CD4-positive, alpha-beta T cell treated with Interleukin-6 for 4 hours (primary cell): ENCODE measurements around the gene MDM4.
"Not testable (repeated sequence)": the region's sequence is repeated elsewhere in the genome, so short reads cannot be mapped to it uniquely, and the experiment has no call there.

Experiments
- DNase-seq: peaks from one replicate; pipeline ENCODE4 v3.0.0-alpha.2; 2020; ENCODE audit warnings: mixed read lengths

MDM4 gene

GRCh38 chr1:204520834-204521709 is 4.9 kb downstream of the MDM4 start:
- peak; percentile 74 for DNase-seq

- not testable (repeated sequence) for DNase-seq
These were observed 5.8 kb downstream of the MDM4 start for GRCh38 chr1:204521941-204522521.

- DNase-seq = peak; percentile 50
These were observed 7.5 kb downstream of the MDM4 start for GRCh38 chr1:204523605-204524215.

GRCh38 chr1:204524986-204525385 is 8.8 kb downstream of the MDM4 start:
- DNase-seq = no peak

GRCh38 chr1:204528241-204528640 is 12.0 kb downstream of the MDM4 start:
- no peak for DNase-seq

- no peak for DNase-seq
These were observed 12.5 kb downstream of the MDM4 start for GRCh38 chr1:204528677-204529076.

- DNase-seq = no peak
These were observed 13.2 kb downstream of the MDM4 start for GRCh38 chr1:204529371-204529895.

- DNase-seq = no peak
These were observed 14.7 kb downstream of the MDM4 start for GRCh38 chr1:204530932-204531331.

GRCh38 chr1:204532832-204533231 is 16.6 kb downstream of the MDM4 start:
- no peak for DNase-seq

- no peak for DNase-seq
These were observed 25.4 kb downstream of the MDM4 start for GRCh38 chr1:204541626-204542025.

- DNase-seq = peak; percentile 26
These were observed 28.1 kb downstream of the MDM4 start for GRCh38 chr1:204544321-204544720.

GRCh38 chr1:204545202-204545601 is 29.0 kb downstream of the MDM4 start:
- no peak for DNase-seq

GRCh38 chr1:204545881-204546280 is 29.7 kb downstream of the MDM4 start:
- DNase-seq = no peak

GRCh38 chr1:204548265-204548664 is 32.1 kb downstream of the MDM4 start:
- no peak for DNase-seq

- DNase-seq = no peak
These were observed 33.1 kb downstream of the MDM4 start for GRCh38 chr1:204549313-204549712.

GRCh38 chr1:204550926-204551325 is 34.7 kb downstream of the MDM4 start:
- DNase-seq = no peak

GRCh38 chr1:204556458-204557052 is 40.3 kb downstream of the MDM4 start:
- peak; percentile 23 for DNase-seq

GRCh38 chr1:204558467-204558866 is 42.3 kb downstream of the MDM4 start:
- DNase-seq = no peak

GRCh38 chr1:204560002-204560401 is 43.8 kb downstream of the MDM4 start:
- DNase-seq = not testable (repeated sequence)

GRCh38 chr1:204560590-204561150 is 44.5 kb downstream of the MDM4 start:
- DNase-seq = no peak

GRCh38 chr1:204562075-204562990 is 46.1 kb downstream of the MDM4 start:
- no peak for DNase-seq

- DNase-seq = peak; percentile 29
These were observed 47.1 kb downstream of the MDM4 start for GRCh38 chr1:204563307-204563706.
